22Rv1 (cell line): ENCODE data around the gene PROP1.

ENCODE experiments used
- CTCF ChIP-seq: fragments of 450-650 bp; IDR thresholded peaks from 2 replicates; pipeline ENCODE4 v1.5.1; 2017; ENCODE audit warnings: mild to moderate bottlenecking
- ZFX ChIP-seq: fragments of 450-650 bp; IDR thresholded peaks from 2 replicates; pipeline ENCODE4 v1.6.1; 2017; ENCODE audit warnings: antibody characterized with exemption, borderline replicate concordance

GRCh38 chr5:177988989-177989625, 6.9 kb downstream of the PROP1 start:
- TF ChIP-seq CTCF (no peak), ZFX (no peak)
